WTC11 (cell line): ENCODE measurements around the gene ACY1. TPM values are rescaled to one million over a fixed set of nuclear protein-coding genes. Genes with fewer than 3 reads are reported as not detected.

Experiments used
- ATAC-seq: fragments of 200-7000 bp; cut with Tn5 transposase; 2 replicates; pipeline ENCODE4 v1.10.0; 2021; ENCODE audit warnings: mild to moderate bottlenecking, moderate library complexity
- CTCF ChIA-PET: fragments of 300-600 bp; sonication (Branson Sonifier 250); formaldehyde crosslinking; loops from one replicate; lab custom pipeline; 2021; ENCODE audit warnings: antibody characterized with exemption; lab: Charles Lee
- POLR2A ChIA-PET: fragments of 350-600 bp; sonication (Branson Sonifier 250); formaldehyde crosslinking; loops from one replicate; lab custom pipeline; 2021; ENCODE audit warnings: antibody characterized with exemption; lab: Charles Lee
- DNase-seq: peaks from one replicate; pipeline ENCODE4 v3.0.0; 2021; ENCODE audit warnings: low spot score
- H3K27ac Mint-ChIP-seq: 2 replicates; pipeline ENCODE4 v1.8.0; 2021; ENCODE audit warnings: mixed read lengths
- H3K27me3 Mint-ChIP-seq: 2 replicates; pipeline ENCODE4 v1.8.0; 2021; ENCODE audit warnings: low read depth, mild to moderate bottlenecking, moderate library complexity, mixed read lengths
- H3K36me3 Mint-ChIP-seq: 2 replicates; pipeline ENCODE4 v1.8.0; 2021; ENCODE audit warnings: mixed read lengths
- H3K4me1 Mint-ChIP-seq: 2 replicates; pipeline ENCODE4 v1.8.0; 2022; ENCODE audit warnings: mixed read lengths
- H3K4me3 Mint-ChIP-seq: 2 replicates; pipeline ENCODE4 v1.8.0; 2021; ENCODE audit warnings: mild to moderate bottlenecking, moderate library complexity, mixed read lengths
- H3K9me3 Mint-ChIP-seq: 2 replicates; pipeline ENCODE4 v1.8.0; 2021; ENCODE audit warnings: mixed read lengths
- AFF4 ChIP-seq: sonication (generic); formaldehyde crosslinking; IDR thresholded peaks from 2 replicates; pipeline ENCODE4 v1.8.1; 2023; ENCODE audit warnings: mild to moderate bottlenecking, missing genetic modification reagents, borderline replicate concordance
- AR ChIP-seq: fragments of 250-450 bp; sonication (Bioruptor Pico); IDR thresholded peaks from 2 replicates; pipeline ENCODE4 v1.9.0; 2021; ENCODE audit warnings: mild to moderate bottlenecking
- CBFB ChIP-seq: sonication (generic); formaldehyde crosslinking; IDR thresholded peaks from 2 replicates; pipeline ENCODE4 v1.8.1; 2022; ENCODE audit warnings: mild to moderate bottlenecking, low read depth, missing genetic modification reagents
- E2F4 ChIP-seq: sonication (generic); formaldehyde crosslinking; IDR thresholded peaks from 2 replicates; pipeline ENCODE4 v1.8.1; 2022; ENCODE audit warnings: low read depth, mild to moderate bottlenecking, moderate library complexity, missing genetic modification reagents, borderline replicate concordance
- FOXK1 ChIP-seq: sonication (generic); formaldehyde crosslinking; IDR thresholded peaks from 2 replicates; pipeline ENCODE4 v1.8.0; 2022; ENCODE audit warnings: mild to moderate bottlenecking, moderate library complexity, missing genetic modification reagents
- FOXP4 ChIP-seq: sonication (generic); formaldehyde crosslinking; IDR thresholded peaks from 2 replicates; pipeline ENCODE4 v1.8.0; 2022; ENCODE audit warnings: mild to moderate bottlenecking, missing genetic modification reagents
- MXD4 ChIP-seq: fragments of 250-450 bp; sonication (Bioruptor Pico); IDR thresholded peaks from 2 replicates; pipeline ENCODE4 v1.8.0; 2021; ENCODE audit warnings: mild to moderate bottlenecking, moderate library complexity, borderline replicate concordance
- NFATC4 ChIP-seq: fragments of 250-450 bp; sonication (Bioruptor Pico); IDR thresholded peaks from 2 replicates; pipeline ENCODE4 v1.9.0; 2021; ENCODE audit warnings: mild to moderate bottlenecking
- NFE2L1 ChIP-seq: sonication (generic); formaldehyde crosslinking; IDR thresholded peaks from 2 replicates; pipeline ENCODE4 v1.8.1; 2023; ENCODE audit warnings: missing genetic modification reagents
- NFYB ChIP-seq: sonication (generic); formaldehyde crosslinking; conservative IDR thresholded peaks from 2 replicates; pipeline ENCODE4 v1.8.0; 2022; ENCODE audit warnings: low read depth, missing genetic modification reagents
- NR2C2 ChIP-seq: sonication (generic); formaldehyde crosslinking; IDR thresholded peaks from 2 replicates; pipeline ENCODE4 v1.8.0; 2022; ENCODE audit warnings: mild to moderate bottlenecking, missing genetic modification reagents
- PRRX2 ChIP-seq: fragments of 250-450 bp; sonication (Bioruptor Pico); IDR thresholded peaks from 2 replicates; pipeline ENCODE4 v1.8.0; 2021; ENCODE audit warnings: mild to moderate bottlenecking
- SOX15 ChIP-seq: fragments of 250-450 bp; sonication (Bioruptor Pico); IDR thresholded peaks from 2 replicates; pipeline ENCODE4 v1.9.0; 2021; ENCODE audit warnings: mild to moderate bottlenecking
- ZBTB21 ChIP-seq: sonication (generic); formaldehyde crosslinking; IDR thresholded peaks from 2 replicates; pipeline ENCODE4 v1.8.1; 2023; ENCODE audit warnings: mild to moderate bottlenecking, missing genetic modification reagents, borderline replicate concordance
- ZMAT4 ChIP-seq: fragments of 250-450 bp; sonication (Bioruptor Pico); IDR thresholded peaks from 2 replicates; pipeline ENCODE4 v1.9.0; 2021; ENCODE audit warnings: mild to moderate bottlenecking
- total RNA-seq: library from RNA; stranded (reverse); gene quantifications from 3 replicates; pipeline ENCODE4 v1.2.3, GENCODE V29; 2021

Gene ACY1
- total RNA-seq, 1 experiment from 2014 or later, result 53.8 TPM

- ATAC-seq, result no peak
- no peaks in the 10 kb centered on the region for H3K36me3 Mint-ChIP-seq
- POLR2A ChIA-PET, result no interaction called here
- H3K4me3 Mint-ChIP-seq, result no peak overlapping the region
- TF ChIP-seq E2F4 (CRISPR knock-in tag) (no peak), FOXK1 (CRISPR knock-in tag) (no peak), NFATC4 (CRISPR knock-in tag) (no peak), PRRX2 (CRISPR knock-in tag) (no peak), ZBTB21 (CRISPR knock-in tag) (no peak), NR2C2 (CRISPR knock-in tag) (no peak), CBFB (CRISPR knock-in tag) (no peak), AFF4 (no peak), MXD4 (CRISPR knock-in tag) (no peak), NFE2L1 (CRISPR knock-in tag) (no peak), NFYB (CRISPR knock-in tag) (no peak), ZMAT4 (CRISPR knock-in tag) (no peak), SOX15 (CRISPR knock-in tag) (no peak), FOXP4 (CRISPR knock-in tag) (no peak), AR (no peak)
- TF ChIP-seq, all 79 proteins: peak for 0
- Mint-ChIP-seq H3K27me3 (no peaks in the 10 kb centered on the region), H3K4me1 (peaks cover 12% of the 10 kb centered on the region), H3K27ac (no peak overlapping the region), H3K9me3 (no peaks in the 10 kb centered on the region)
- DNase-seq, result no peak
- CTCF ChIA-PET, result interaction anchor here (9.8 to 13.0 kb wide), 2 partner anchors 16 to 36 kb away, joined by 124 to 138 read pairs; partner anchors contain the start of gene DUSP7
Measured at GRCh38 chr3:52019352-52020080, 36.2 kb downstream of the ACY1 start.
